Prostate gland (tissue), 2 donors: ENCODE data around the gene RABAC1. TPM values are rescaled to one million over a fixed set of nuclear protein-coding genes. Genes with fewer than 3 reads are reported as not detected.
A peak's percentile ranks its signal among the peaks of the same experiment; 100 is the strongest.

Experiments used
- DNase-seq: peaks from one replicate; pipeline ENCODE4 v3.0.0-alpha.2; 2019; ENCODE audit warnings: low spot score
- H3K27ac ChIP-seq, 2 donors: fragments of 200-600 bp; sonication (generic); 2 replicates each; pipeline ENCODE4 v1.5.1; 2017 to 2019
- H3K27me3 ChIP-seq: fragments of 200-600 bp; sonication (generic); replicated peaks from 2 replicates; pipeline ENCODE4 v1.5.1; 2019; ENCODE audit not compliant: insufficient read depth
- H3K36me3 ChIP-seq, 2 donors: fragments of 200-600 bp; sonication (generic); 1 replicate in 1 of 2; 2 replicates in 1 of 2; pipeline versions ENCODE4 v1.5.1 to v1.8.1; 2017 to 2019
- H3K4me1 ChIP-seq: fragments of 200-600 bp; sonication (generic); replicated peaks from 2 replicates; pipeline ENCODE4 v1.5.1; 2019
- H3K4me3 ChIP-seq, 2 donors: fragments of 200-600 bp; sonication (generic); 2 replicates each; pipeline ENCODE4 v1.5.1; 2017 to 2019
- H3K9me3 ChIP-seq: fragments of 200-600 bp; sonication (generic); 2 replicates; pipeline ENCODE4 v1.5.1; 2017
- POLR2A ChIP-seq: fragments of 450-650 bp; IDR thresholded peaks from one replicate; pipeline ENCODE4 v1.6.1; 2016; ENCODE audit warnings: antibody characterized with exemption, mild to moderate bottlenecking
- POLR2AphosphoS5 ChIP-seq: sonication (generic); formaldehyde crosslinking; IDR thresholded peaks from one replicate; pipeline ENCODE4 v1.6.1; 2017; ENCODE audit warnings: antibody characterized with exemption
- WGBS: methylation state at CpG from one replicate; pipeline ENCODE4 v1.1.5; 2018; 5-methylcytosine and 5-hydroxymethylcytosine counted together
- intact Hi-C: fragments of 100-400 bp; cut with DNase I; formaldehyde crosslinking; loops from one replicate; pipeline ENCODE4 v1.14.2; 2022
- total RNA-seq, 2 donors: library from RNA; depleted of rRNA; stranded (reverse); fragments of >200 nt; gene quantifications; one replicate each; pipeline ENCODE4 v1.1.0, GENCODE V29; 2016
- TF ChIP-seq, protein P1 (sequence below), 4 experiments: fragments of 200-600 bp in 2 of 4; fragments of 450-650 bp in 2 of 4; sonication (generic) in 2 of 4; IDR thresholded peaks; 1 replicate in 3 of 4; 2 replicates in 1 of 4; pipeline ENCODE4 v1.5.1; 2016 to 2019; ENCODE audit warnings: antibody characterized with exemption in 4 of 4, mild to moderate bottlenecking in 2 of 4, moderate library complexity in 2 of 4

RABAC1 gene
- total RNA-seq, 2 donors from 2014 or later = 153 to 168 TPM

DNA sequence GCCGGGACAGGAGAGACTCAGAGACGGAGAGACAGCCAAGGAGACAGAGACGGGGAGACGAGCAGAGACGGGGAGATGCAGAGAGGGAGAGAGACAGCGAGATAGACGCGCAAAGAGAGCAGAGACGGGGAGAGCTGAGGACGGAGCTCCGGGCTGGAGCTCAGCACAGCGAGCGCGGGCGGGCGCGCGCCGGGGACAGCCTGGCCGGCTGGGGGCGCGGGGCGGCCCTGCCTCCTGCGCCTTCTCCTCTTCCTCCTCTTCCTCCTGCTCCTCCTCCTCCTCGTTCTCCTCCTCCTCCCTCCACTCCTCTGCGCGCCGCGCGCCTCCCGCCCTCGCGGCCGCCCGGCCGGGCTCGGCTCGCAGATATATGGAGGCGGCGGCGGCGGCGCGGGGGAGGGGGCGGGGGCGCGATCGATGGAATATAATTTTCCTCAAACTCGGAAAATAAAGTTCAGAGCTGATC lies 30.9 kb downstream of the RABAC1 start, which contains the start of gene ERFL:
Gene ERFL, minus strand, starts transcription at position 229 of the 463 bp plus-strand sequence. CDS start 15,530 bp downstream, outside the sequence.
- no peak for TF ChIP-seq POLR2A
- TF ChIP-seq, protein P1, sequence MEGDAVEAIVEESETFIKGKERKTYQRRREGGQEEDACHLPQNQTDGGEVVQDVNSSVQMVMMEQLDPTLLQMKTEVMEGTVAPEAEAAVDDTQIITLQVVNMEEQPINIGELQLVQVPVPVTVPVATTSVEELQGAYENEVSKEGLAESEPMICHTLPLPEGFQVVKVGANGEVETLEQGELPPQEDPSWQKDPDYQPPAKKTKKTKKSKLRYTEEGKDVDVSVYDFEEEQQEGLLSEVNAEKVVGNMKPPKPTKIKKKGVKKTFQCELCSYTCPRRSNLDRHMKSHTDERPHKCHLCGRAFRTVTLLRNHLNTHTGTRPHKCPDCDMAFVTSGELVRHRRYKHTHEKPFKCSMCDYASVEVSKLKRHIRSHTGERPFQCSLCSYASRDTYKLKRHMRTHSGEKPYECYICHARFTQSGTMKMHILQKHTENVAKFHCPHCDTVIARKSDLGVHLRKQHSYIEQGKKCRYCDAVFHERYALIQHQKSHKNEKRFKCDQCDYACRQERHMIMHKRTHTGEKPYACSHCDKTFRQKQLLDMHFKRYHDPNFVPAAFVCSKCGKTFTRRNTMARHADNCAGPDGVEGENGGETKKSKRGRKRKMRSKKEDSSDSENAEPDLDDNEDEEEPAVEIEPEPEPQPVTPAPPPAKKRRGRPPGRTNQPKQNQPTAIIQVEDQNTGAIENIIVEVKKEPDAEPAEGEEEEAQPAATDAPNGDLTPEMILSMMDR (IDR thresholded peaks at IDR 0.05) = no peak
- TF ChIP-seq POLR2AphosphoS5 = no peak
- under 1% methylated on average over 45 of the region's 49 CpGs for WGBS
- intact Hi-C loops = no loop called here
- H3K27ac ChIP-seq = no peak within 1 kb of the TSS
- DNase-seq = no peak
- H3K27me3 ChIP-seq = peaks cover 10% of the 10 kb centered on the region
- H3K36me3 ChIP-seq = no peaks in the 10 kb centered on the region
- peak within 1 kb of the TSS; percentile 31 to 39 for H3K4me3 ChIP-seq
- no peaks in the 10 kb centered on the region for H3K9me3 ChIP-seq
- no peaks in the 10 kb centered on the region for H3K4me1 ChIP-seq

DNA sequence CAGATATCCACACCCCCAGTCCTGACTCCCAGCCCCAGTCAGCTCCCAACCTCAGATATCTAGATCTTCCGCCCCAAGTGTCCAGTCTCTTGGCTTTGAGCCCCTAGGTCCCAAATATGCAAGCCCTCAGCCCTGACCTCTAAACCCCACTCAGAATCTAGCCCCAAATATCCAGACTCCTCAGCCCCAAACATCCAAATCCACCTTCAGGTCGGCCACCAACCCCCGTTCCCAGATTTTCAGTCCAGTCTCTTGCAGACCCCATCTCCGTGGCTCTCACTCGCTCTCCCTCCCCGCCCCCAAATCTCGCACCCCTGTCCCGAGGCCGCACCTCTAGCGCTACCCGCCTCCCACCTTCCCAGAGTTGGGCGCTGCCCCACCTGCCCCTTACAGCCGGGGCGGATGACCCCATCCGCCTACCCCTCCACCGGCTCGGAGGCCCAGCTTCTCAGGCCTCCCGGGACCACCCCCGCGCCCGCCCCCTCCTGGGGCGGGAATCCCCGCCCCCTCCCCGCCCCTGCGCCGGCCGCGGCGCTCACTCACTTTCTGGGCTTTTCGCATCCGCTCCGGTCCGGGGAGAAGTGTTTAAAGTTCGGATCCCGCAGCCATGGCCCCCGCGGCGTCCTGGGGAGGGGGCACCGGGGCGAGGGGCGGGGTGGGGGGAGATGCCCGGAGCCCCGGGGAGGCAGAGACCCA lies 31.5 kb downstream of the RABAC1 start:
- H3K36me3 ChIP-seq = no peaks in the 10 kb centered on the region
- no peak overlapping the region for H3K27ac ChIP-seq
- no peak for DNase-seq
- no peak for TF ChIP-seq POLR2AphosphoS5
- TF ChIP-seq POLR2A = no peak
- TF ChIP-seq, protein P1 (IDR thresholded peaks at IDR 0.05) = no peak
- intact Hi-C loops = no loop called here
- no peaks in the 10 kb centered on the region for H3K4me1 ChIP-seq
- H3K9me3 ChIP-seq = no peaks in the 10 kb centered on the region
- peaks cover 12% of the 10 kb centered on the region for H3K27me3 ChIP-seq
- WGBS = 13% methylated on average over 43 of the region's 43 CpGs
- H3K4me3 ChIP-seq = peak overlapping the region; percentile 31 to 39

DNA sequence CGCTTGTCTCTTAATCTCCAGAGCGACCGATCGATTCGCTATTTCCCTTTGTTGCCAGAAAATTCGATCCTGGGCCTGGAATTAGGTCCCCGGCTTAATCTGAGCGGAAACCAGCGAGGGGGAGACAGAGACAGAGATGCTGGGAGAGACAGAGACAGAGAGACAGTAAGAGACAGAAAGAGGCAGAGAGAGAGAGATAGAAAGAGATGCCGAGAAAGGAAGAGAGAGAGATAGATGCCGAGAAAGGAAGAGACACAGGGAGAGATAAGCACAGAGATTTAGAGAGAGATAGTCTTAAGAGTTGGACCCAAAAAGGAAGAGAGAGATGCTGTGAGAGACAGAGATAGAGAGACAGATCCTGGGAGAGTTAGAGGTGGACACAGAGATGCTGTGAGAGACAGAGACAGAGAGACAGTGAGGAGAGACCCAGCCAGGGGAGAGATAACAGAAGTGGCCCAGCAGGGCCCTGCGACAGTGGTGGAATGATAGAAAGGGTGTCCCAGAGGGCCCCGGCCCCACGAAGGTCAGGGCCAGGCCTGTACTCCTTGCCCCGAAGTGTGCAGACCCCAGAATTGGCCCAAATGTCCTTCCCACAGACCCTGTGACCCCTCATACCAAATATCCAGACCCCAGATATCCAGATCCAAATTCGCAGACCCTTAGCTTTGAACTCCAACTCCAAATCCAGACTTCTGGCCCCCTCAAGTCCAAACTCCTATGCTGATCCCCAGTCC lies 32.2 kb downstream of the RABAC1 start:
- TF ChIP-seq POLR2AphosphoS5 (no peak), POLR2A (no peak)
- TF ChIP-seq, protein P1 (IDR thresholded peaks at IDR 0.05) = no peak
- H3K27ac ChIP-seq = no peak overlapping the region
- WGBS = 74% methylated on average over 16 of the region's 16 CpGs
- H3K4me3 ChIP-seq = no peak overlapping the region
- no peaks in the 10 kb centered on the region for H3K36me3 ChIP-seq
- no peaks in the 10 kb centered on the region for H3K9me3 ChIP-seq
- H3K27me3 ChIP-seq = peaks cover 12% of the 10 kb centered on the region
- no peak for DNase-seq
- H3K4me1 ChIP-seq = no peaks in the 10 kb centered on the region
- intact Hi-C loops = no loop called here

DNA sequence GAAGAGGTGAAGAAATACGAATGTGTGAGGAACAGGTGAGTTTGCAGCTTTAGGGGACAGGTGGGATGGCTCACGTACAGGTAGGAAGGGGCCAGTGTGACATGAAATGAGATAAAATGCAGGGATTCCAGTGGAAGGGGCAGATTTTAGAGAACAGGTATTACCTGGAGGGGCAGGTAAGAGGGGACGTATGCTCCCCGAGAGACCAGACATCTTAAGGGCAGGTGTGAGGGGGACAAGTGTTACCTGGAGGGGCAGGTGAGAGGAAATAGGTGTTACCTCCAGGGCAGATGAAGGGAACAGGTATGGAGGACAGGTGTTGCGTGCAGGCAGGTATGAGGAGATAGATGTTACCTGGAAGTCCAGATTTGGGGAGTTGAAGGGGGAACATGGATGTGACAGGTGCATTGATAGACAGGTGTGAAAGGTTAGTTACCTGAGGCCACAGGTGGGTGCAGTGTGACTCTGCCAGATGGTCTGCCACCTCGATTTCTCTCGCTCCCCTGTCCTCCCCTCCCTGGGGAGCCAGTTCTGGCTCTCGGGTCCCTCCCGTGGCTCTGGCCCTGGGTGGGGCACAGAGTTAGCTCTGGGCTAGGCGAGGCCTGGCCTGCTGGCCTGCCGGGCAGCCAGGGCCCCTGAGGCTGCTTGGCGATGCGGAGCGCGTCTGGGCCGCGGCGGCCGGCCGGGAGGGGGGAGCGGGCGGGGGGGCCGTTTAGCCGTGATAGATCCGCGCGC lies 32.9 kb downstream of the RABAC1 start:
- DNase-seq = no peak
- Histone ChIP-seq H3K4me3 (no peak overlapping the region), H3K27me3 (peaks cover 17% of the 10 kb centered on the region), H3K36me3 (no peaks in the 10 kb centered on the region), H3K27ac (no peak overlapping the region), H3K9me3 (no peaks in the 10 kb centered on the region), H3K4me1 (no peaks in the 10 kb centered on the region)
- intact Hi-C loops = no loop called here
- TF ChIP-seq POLR2AphosphoS5 (no peak), POLR2A (no peak)
- TF ChIP-seq, protein P1 (IDR thresholded peaks at IDR 0.05) = no peak
- WGBS = 45% methylated on average over 20 of the region's 27 CpGs
